Activated B cell treated with CpG ODN at 0.5 μM for 24 hours (primary cell): ENCODE results near the gene CRAT. TPM values are rescaled to one million over a fixed set of nuclear protein-coding genes. Genes with fewer than 3 reads are reported as not detected.

Experiments used
- ATAC-seq: fragments of 200-7000 bp; cut with Tn5 transposase; one replicate; pipeline ENCODE4 v1.10.0; 2021; ENCODE audit warnings: low read depth, mild to moderate bottlenecking, moderate library complexity
- CTCF ChIA-PET: fragments of 350-600 bp; sonication (Branson Sonifier 250); formaldehyde crosslinking; loops from one replicate; lab custom pipeline; 2021; ENCODE audit warnings: antibody characterized with exemption; lab: Charles Lee
- POLR2A ChIA-PET: fragments of 350-600 bp; sonication (Branson Sonifier 250); formaldehyde crosslinking; loops from one replicate; lab custom pipeline; 2021; ENCODE audit warnings: antibody characterized with exemption; lab: Charles Lee
- DNase-seq: peaks from one replicate; pipeline ENCODE4 v3.0.0; 2022
- H3K27ac Mint-ChIP-seq: one replicate; pipeline ENCODE4 v1.8.0; 2020; ENCODE audit warnings: mixed read lengths
- H3K27me3 Mint-ChIP-seq: one replicate; pipeline ENCODE4 v1.8.0; 2021; ENCODE audit warnings: mixed read lengths
- H3K36me3 Mint-ChIP-seq: one replicate; pipeline ENCODE4 v1.8.0; 2021; ENCODE audit warnings: low read depth, mixed read lengths
- H3K4me1 Mint-ChIP-seq: one replicate; pipeline ENCODE4 v1.8.0; 2021; ENCODE audit warnings: mixed read lengths
- H3K4me3 Mint-ChIP-seq: one replicate; pipeline ENCODE4 v1.8.0; 2020; ENCODE audit warnings: mild to moderate bottlenecking, mixed read lengths
- H3K9me3 Mint-ChIP-seq: one replicate; pipeline ENCODE4 v1.8.0; 2020; ENCODE audit warnings: mixed read lengths
- CTCF ChIP-seq: fragments of 200-600 bp; IDR thresholded peaks from one replicate; pipeline ENCODE4 v1.8.0; 2022; ENCODE audit warnings: antibody characterized with exemption, mild to moderate bottlenecking
- intact Hi-C: fragments of 100-400 bp; cut with micrococcal nuclease; formaldehyde crosslinking; loops from one replicate; pipeline ENCODE4 v1.15.1; 2024
- total RNA-seq: library from RNA; stranded (reverse); gene quantifications from 2 replicates; pipeline ENCODE4 v1.2.3, GENCODE V29; 2022

CRAT gene
- total RNA-seq, 1 donor from 2014 or later, result 8.2 TPM

DNA sequence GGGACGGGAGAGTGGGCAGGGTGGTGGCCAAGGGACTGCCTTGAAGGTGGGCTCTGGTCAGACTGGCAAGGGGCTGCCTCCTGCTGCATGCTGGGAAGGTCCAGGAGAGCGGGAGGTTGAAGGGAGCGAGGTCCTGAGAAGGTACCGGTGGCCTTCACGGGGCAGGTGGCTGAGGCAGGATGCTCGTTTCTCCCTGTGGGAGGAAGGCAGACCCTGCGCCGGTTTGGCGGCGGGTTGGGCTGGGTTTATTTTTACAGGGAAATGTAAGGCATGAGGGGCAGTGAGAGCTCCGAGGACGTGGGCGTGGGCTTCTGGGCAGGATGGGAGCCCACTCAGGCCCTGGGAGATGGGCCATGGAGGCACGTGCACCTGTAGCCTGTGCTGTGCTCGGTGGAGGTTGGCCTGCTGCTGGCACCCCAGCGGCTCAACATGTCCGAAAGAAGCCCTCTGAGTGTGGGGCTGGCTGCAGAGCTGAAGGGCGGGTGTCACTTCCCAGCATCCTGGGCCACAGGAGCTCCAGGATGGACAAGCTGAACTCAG, 40.1 kb upstream of the CRAT start:
- Mint-ChIP-seq H3K27me3 (no peaks in the 10 kb centered on the region), H3K27ac (no peak overlapping the region)

DNA sequence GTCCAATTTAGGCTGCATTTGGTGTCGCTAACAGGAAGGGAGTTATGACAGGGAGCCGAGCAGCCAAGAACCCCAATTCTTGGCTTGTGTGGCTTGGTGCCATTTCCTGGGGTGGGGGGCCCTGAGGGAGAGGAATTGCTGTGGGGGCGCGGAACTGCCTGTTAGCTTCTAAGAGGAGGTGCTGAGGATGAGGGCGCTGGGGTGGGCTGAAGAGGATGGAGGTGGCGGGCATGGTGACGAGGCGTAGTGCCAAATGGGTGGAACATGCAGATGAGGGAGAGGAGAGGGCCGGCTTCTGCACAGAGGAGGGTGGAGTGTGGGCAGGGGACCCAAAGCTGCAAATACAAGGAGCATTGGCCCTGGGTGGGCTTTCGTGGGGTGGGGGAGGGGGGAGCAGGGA, 39.5 kb upstream of the CRAT start:
- Mint-ChIP-seq H3K4me3 (no peak overlapping the region), H3K27me3 (no peaks in the 10 kb centered on the region), H3K27ac (peak overlapping the region; percentile 59), H3K36me3 (peaks cover 22% of the 10 kb centered on the region), H3K4me1 (peaks cover 17% of the 10 kb centered on the region), H3K9me3 (no peaks in the 10 kb centered on the region)
- no peak for TF ChIP-seq CTCF
- ATAC-seq (no peak), DNase-seq (no peak)
- intact Hi-C loops, result no loop called here
- ChIA-PET CTCF (no interaction called here), POLR2A (interaction anchor here (1.7 kb wide), 1 partner anchor 10 kb away, joined by 8 read pairs; no protein-coding TSS in a partner anchor)

More for the DNA sequence above, 40.1 kb upstream of the CRAT start:
- ATAC-seq (no peak), DNase-seq (no peak)
- POLR2A ChIA-PET, result no interaction called here
- peaks cover 17% of the 10 kb centered on the region for H3K4me1 Mint-ChIP-seq
- CTCF ChIA-PET, result interaction anchor here (3.2 kb wide), 1 partner anchor 8 kb away, joined by 14 read pairs; no protein-coding TSS in a partner anchor
- H3K4me3 Mint-ChIP-seq, result no peak overlapping the region
- H3K36me3 Mint-ChIP-seq, result peaks cover 22% of the 10 kb centered on the region
- intact Hi-C loops, result no loop called here
- no peaks in the 10 kb centered on the region for H3K9me3 Mint-ChIP-seq
- no peak for TF ChIP-seq CTCF

- DNase-seq, result no peak
- H3K36me3 Mint-ChIP-seq, result peaks cover 22% of the 10 kb centered on the region
- TF ChIP-seq CTCF, result no peak
- H3K4me1 Mint-ChIP-seq, result peaks cover 17% of the 10 kb centered on the region
- intact Hi-C loops, result loop anchor here (10.0 kb wide), 1 partner anchor 1095 kb away; no protein-coding TSS in a partner anchor
- H3K27ac Mint-ChIP-seq, result peak overlapping the region; percentile 59
- CTCF ChIA-PET, result interaction anchor here (1.1 kb wide), 1 partner anchor 9 kb away, joined by 3 read pairs; no protein-coding TSS in a partner anchor
- ATAC-seq, result peak; percentile 40
- H3K4me3 Mint-ChIP-seq, result no peak overlapping the region
- H3K27me3 Mint-ChIP-seq, result no peaks in the 10 kb centered on the region
- no peaks in the 10 kb centered on the region for H3K9me3 Mint-ChIP-seq
- POLR2A ChIA-PET, result interaction anchor here (1.1 to 1.7 kb wide), 2 partner anchors 9 to 29 kb away, joined by 4 to 8 read pairs; partner anchors contain the start of gene IER5L
These were observed 38.8 kb upstream of the CRAT start for GRCh38 chr9:129149442-129149841.

- POLR2A ChIA-PET, result interaction anchor here (0.6 to 1.7 kb wide), 3 partner anchors 9 to 268 kb away, joined by 4 to 8 read pairs (median 5); partner anchors contain the start of gene IER5L
- ATAC-seq (no peak), DNase-seq (no peak)
- intact Hi-C loops, result loop anchor here (10.0 kb wide), 1 partner anchor 1096 kb away; no protein-coding TSS in a partner anchor
- H3K4me3 Mint-ChIP-seq, result no peak overlapping the region
- H3K27ac Mint-ChIP-seq, result peak overlapping the region; percentile 20
- H3K4me1 Mint-ChIP-seq, result peaks cover 22% of the 10 kb centered on the region
- CTCF ChIA-PET, result interaction anchor here (0.6 to 1.1 kb wide), 2 partner anchors 8 to 10 kb away, joined by 3 read pairs; no protein-coding TSS in a partner anchor
- no peak for TF ChIP-seq CTCF
- peaks cover 27% of the 10 kb centered on the region for H3K36me3 Mint-ChIP-seq
- H3K9me3 Mint-ChIP-seq, result no peaks in the 10 kb centered on the region
- no peaks in the 10 kb centered on the region for H3K27me3 Mint-ChIP-seq
These were observed 38.0 kb upstream of the CRAT start for GRCh38 chr9:129148463-129149204.

DNA sequence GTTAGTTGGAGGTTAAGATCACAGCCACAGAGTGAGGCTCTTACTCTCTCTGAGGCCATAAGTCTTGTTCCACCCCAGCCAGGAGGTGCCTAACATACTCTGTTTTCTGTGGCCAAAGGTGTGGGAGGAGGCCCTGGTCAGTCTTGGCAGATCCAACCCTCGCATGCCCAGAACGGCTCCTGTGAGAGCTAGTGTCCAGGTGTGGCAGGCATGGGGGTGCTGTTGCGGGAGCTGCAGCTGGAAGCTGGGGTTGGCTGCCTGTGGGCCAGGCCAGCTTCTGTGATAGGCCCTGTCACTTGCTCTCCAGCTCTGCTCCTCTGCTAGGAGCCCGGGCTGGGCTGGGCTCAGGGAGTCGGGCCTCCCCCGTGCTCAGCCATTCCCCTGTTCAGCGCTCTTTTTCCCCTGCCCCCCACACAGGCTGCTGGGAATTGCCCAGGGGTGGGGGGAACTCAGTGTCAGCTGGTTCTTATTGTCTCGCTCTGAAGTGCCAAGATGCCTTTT, 35.9 kb upstream of the CRAT start:
- H3K36me3 Mint-ChIP-seq, result peaks cover 33% of the 10 kb centered on the region
- H3K4me3 Mint-ChIP-seq, result no peak overlapping the region
- H3K9me3 Mint-ChIP-seq, result no peaks in the 10 kb centered on the region
- no peak overlapping the region for H3K27ac Mint-ChIP-seq
- H3K4me1 Mint-ChIP-seq, result peaks cover 42% of the 10 kb centered on the region
- no peak for DNase-seq
- ATAC-seq, result no peak
- no peaks in the 10 kb centered on the region for H3K27me3 Mint-ChIP-seq
- ChIA-PET POLR2A (no interaction called here), CTCF (no interaction called here)
- no peak for TF ChIP-seq CTCF
- intact Hi-C loops, result loop anchor here (10.0 kb wide), 1 partner anchor 1098 kb away; no protein-coding TSS in a partner anchor
